Activated CD4-positive, alpha-beta T cell treated with anti-CD3 and anti-CD28 coated beads, Interleukin-2, amount 50 U/mL, for 24 hours (primary cell): ENCODE measurements around the gene P2RX6.
"Not testable (repeated sequence)": the region's sequence is repeated elsewhere in the genome, so short reads cannot be mapped to it uniquely, and the experiment has no call there.

Source experiments
- DNase-seq, 2 donors: peaks; one replicate each; pipeline ENCODE4 v3.0.0-alpha.2; 2020; ENCODE audit warnings: low read depth in 1 of 2, low spot score in 1 of 2

P2RX6 gene

DNA sequence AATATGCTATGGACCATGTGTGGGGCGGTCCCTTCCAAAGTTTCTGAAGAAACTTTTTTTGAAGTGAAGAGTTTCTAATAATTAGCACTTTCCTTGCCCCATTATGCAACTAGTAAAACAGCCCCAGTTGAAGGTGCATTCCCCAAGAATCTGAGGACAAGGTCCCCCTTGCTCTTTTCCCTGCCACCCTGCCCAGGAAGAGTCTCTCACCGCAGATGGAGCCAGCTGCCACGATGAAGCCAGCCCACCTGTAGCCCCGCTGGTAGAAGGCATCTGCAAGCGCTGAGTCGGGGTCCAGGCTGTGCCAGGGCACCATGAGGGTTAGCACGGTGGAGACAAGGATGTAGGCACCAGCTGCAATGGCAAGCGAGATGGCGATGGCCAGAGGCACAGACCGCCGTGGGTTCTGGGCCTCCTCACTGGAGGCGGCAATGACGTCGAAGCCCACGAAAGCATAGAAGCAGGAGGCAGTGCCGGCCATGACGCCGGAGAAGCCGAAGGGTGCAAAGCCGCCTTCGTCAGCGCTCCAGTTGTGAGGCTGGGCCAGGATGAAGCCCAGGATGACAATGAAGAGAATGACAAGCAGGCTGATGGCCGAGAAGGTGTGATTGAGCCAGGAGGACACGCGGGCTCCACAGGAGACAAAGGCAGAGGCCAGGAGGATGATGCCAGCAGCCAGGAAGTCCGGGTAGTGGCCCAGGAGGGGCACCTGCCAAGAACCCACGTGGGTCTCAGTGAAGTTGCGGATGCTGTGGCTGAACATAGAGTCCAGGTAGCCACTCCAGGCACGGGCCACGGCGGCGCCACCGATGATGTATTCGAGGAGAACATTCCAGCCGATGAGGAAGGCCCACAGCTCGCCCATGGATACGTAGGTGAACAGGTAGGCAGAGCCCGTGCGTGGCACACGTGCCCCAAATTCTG is 15.9 kb downstream of the P2RX6 start:
- DNase-seq: no peak

DNA sequence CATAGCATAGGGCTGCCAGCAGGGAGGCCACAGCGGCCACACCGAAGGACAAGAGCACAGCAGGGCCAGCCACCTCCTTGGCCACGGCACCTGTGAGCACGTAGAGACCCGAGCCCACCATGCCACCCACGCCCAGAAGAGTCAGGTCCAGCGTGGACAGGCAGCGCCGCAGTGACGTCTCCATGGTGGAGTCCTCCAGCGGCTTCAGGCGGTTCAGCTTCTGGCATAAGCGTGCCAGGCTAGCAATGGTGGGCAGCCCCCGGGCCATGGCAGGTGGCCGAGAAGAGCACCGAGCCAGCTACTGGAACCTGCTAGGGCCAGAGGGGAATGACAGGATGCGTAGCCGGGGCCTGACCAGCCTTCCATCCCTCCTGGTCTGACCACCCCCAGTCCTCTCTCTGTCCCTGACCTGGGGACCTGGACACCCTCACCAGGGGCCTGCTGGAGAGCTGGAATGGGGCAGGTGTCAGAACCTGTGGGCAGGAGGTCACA is 16.6 kb downstream of the P2RX6 start:
- DNase-seq: no peak

DNA sequence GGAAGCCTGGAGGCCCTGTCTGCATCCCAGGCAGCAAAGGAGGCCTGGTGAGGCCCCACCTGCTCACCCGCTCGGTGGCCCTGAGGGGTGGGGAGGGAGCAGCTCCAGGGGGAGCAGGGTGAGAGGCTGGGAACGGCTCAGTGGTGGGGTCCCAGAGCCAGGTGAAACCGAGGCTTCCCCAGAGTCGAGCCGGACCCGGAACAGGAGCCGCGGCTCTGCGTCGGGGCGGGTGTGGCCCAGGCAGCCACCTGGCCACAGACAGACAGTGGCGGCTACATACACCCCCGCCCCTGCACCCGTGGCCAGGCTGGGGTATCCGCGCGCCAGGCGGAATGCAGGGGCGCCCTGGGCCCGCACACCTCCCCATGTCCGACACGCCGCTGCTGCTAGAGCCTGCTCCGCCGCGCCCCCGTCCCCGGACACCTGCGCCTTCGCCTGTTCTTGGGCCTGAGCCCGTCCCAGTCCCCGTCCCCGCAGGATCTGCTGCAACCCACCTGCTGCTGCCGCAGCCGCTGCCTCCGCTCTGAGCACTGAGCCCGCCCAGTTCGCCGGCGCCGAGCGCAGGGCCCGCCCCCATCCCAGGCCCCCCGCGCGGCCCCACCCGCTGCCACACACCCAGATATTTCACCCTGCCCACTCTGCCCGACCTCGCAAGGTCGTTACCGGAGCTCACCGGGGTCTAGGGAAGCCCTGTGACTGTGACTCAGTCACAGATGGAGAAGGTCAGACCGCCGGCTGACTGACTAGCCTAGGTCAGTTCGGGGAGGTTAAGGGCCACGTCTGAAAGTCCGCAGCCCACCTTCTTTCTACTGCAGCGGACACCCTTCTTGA is 17.3 kb downstream of the P2RX6 start, which contains the start of gene SLC7A4:
SLC7A4 (minus strand) TSS at position 525 of the 831 bp plus-strand sequence. CDS start 749 bp downstream, outside the sequence.
- DNase-seq: no peak

DNA sequence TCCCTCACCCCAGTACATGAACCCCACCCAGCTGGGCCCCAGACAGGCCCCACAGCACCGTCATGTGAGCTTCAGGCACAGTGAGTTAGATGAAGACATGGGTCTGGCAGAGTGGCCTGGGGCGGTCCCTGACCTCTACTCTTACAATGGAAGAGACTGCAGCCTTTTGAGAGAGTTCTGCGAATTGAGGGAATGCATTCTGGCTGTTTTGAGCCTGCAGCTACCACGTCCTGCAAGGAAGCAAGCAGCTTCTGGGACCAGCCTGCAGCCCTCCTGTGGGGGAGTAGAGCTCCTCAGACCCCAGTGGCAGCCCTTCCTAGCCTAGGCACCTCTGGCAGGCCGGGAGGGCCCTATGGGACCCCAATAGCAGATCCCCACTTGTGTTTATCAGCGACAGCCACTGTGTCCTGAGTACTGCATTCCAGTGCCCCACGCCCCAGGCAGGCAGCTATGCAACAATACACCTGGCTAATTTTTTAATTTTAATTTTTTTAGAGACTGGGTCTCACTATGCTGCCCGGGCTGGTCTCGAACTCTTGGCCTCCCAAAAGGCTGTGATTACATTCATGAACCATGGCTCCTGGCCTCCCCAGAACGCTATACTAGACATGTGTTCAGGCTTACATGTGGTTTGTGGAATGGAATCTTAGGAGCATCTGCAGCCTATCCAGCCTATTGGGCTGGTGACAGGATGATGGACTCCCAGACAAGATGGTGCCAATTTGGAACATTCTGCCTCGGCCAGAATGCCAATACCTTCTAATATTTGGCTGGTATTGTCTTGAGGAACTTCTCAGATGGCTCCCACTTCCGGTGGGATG is 18.1 kb downstream of the P2RX6 start:
- DNase-seq: no peak

DNA sequence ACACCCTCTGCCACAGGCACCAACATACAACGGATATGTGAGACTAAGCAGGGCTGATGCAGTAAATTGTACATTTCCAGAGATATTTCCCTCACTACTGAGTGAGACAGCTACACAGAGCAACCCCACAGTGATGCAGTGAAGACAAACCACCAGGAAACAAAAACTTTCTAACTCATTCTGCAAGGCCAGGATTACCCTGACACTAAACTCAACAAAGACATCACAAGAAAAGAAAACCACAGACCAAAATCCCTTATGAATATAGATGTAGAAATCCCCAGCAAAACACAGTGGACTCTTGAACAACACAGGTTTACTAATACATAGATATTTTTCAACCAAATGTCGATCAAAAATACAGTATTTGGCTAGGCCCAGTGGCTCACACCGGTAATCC is 18.9 kb downstream of the P2RX6 start:
- DNase-seq: no peak

DNA sequence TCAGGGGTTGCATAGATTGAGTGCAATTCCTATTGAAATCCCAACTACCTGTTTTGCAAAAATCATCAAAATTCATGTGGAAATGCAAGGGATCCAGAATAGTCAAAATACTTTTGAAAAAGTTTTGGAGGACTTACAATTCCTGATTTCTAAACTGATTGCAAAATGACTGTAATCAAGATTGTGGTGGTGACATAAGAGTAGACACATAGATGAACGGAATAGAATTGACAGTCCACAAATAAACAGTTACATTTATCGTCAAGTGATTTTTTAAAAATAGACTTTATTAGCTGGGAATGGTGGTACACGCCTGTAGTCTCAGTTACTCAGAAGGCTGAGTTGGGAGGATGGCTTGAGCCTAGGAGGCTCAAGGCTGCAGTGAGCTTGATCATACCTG is 20.0 kb downstream of the P2RX6 start:
- no peak for DNase-seq

- DNase-seq: no peak
Observed at GRCh38 chr22:21038405-21038804, 23.4 kb downstream of the P2RX6 start.

DNA sequence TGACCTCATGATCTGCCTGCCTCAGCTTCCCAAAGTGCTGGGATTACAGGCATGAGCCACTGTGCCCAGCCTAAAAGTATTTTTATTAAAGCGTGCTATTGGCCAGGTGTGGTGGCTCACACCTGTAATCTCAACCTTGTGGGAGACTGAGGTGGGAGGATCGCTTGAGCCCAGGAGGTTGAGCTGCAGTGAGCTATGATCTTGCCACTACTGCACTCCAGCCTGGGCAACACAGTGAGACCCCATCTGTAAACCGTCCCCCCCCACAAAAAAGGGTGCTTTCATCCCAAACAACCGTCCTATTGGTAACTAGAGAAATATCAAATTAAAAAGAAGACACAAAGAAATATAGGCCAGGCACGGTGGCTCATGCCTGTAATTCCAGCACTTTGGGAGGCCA is 24.2 kb downstream of the P2RX6 start:
- DNase-seq: not testable (repeated sequence)

DNA sequence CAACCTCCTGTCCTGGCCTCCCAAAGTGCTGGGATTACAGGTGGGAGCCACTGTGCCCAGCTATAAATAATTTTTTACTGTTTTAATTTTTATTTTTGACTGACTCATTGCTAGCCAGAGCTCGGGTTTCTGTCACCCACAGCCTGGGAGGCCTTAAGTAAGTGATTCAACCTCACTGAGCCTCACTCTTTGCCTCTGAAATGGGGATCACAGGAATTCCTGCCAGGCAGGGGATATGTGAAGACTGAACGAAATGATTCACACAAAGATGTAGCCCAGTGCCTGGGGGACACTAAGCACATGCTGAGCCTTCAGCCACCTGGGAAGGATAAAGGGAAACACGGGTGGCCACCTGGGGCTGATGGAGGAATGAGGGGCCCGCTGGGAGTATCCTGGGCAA is 27.0 kb downstream of the P2RX6 start:
- no peak for DNase-seq

- DNase-seq: no peak
Observed at GRCh38 chr22:21042978-21043859, 28.3 kb downstream of the P2RX6 start.

DNA sequence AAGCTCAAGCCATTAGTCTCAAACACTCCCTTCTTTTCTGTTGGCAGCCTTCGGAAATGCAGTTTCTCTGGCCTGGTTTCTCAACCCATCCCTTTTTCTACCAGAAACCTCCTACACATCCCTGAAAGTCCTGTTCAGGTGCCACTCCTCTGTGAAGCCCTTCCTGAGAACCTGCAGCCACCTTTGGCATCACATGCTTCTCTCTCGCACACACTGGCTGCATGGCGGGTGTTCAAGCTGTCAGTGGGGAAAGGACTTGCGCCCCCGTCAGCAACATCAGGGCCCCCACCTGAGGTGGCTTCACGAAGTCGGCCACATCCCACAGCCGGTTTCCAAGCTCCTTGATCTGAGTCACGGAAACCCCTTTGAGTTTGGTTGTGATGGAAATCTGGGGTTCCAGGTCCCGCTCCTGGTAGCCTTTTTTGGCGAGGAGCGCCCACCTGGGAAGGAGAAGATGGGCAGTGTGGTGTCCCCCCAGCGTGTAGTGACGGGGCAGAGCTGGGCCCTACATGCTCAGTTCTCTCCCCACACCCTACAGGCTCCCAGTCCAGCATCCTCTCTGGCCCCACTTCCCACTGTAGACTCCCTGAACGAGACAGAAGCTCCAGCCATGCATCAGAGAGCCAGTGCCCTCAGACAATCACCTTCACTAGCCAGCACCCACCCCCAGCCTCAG is 29.0 kb downstream of the P2RX6 start:
- DNase-seq: no peak

- no peak for DNase-seq
Observed at GRCh38 chr22:21044931-21045584, 30.1 kb downstream of the P2RX6 start.

GRCh38 chr22:21045585-21046294 is 30.8 kb downstream of the P2RX6 start, which contains the start of gene LRRC74B:
TSS of gene LRRC74B (plus strand) at chr22:21045946. CDS start at chr22:21045987, 41 bp downstream.
- peak; percentile 26 to 59 for DNase-seq

DNA sequence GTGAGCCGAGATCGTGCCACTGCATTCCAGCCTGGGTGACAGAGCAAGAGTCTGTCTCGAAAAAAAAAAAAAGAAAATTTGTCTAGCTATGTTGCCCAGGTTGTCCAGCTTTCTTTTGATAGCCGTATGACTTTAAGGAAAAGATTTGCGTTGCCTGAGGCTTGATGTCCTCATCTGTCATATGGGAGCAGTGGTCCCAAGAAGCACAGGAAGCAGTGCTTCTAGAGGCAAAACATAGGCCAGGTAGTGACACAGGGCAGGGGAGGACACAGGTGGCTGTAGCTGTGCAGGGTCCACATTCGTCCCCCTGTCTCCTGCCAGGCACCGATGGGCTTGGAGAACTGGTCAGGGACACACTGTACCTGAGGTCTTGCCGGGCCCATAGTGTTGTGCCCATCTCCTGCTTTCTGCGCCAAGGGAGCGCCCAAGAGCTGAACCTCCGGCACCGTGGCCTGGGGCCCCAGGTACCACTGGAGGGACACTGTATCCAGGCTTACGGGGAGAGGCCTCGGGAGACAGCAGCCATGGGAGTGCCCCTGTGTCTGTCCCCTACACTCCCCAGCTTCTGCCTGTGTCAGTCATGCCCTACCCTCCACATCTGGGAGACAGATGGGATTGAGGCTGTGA is 32.2 kb downstream of the P2RX6 start:
- no peak for DNase-seq

DNA sequence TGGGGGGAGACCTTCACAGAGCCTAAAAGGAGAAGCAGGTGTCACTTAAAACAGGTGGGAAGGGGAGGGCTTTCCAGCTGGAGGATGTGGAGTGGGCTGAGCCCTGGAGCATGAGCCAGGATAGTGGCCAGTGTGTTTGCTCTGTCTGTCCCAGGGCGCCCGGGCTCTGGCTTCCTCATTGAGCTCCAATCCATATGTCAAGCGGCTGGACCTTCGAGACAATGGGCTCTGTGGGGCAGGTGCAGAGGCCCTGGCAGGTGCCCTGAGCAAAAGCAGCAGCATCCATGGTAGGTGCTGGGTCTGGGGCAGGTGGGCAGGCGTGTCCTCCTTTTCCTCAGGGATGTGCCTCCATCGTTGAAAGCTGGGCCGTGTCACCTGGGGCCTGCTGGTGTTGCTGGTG is 32.8 kb downstream of the P2RX6 start:
- DNase-seq: no peak

DNA sequence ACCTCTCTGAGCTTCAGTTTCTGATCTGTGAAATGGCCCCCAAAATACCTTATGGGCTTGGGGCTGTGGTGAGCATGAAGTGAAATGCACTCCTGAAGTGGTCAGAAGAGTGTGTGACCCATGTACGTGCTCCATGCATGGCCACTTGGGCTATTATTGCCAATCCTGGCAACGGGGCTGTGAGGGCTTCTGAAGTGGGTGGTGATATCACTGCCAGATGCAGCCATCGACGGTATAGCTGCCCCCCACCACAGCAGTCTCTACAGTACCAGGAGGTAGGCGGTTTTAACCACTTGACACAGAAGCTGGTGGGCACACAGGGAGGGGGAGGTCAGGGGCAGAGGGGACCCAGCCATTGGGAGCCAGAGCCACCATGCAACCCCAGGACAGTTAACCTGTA is 33.5 kb downstream of the P2RX6 start:
- not testable (repeated sequence) for DNase-seq

DNA sequence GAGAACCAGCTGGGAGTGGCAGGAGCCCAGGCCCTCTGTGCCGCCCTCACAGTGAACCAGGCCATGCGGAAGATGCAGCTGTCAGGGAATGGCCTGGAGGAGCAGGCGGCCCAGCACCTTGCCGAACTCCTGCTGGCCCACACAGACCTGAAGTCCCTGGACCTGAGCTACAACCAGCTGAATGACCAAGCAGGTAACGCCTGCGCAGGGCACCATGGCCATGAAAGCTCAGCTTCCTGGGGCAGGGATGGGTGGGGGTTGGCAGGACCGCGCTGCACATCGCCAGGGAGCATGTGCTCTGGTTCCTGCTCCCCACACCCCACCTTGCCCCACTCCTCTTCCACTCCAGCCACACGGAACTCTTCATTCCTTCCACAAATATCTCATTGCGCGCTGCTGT is 34.0 kb downstream of the P2RX6 start:
- not testable (repeated sequence) for DNase-seq
